ENCODE measurements around the gene LCN2. TPM values are rescaled to one million over a fixed set of nuclear protein-coding genes. Genes with fewer than 3 reads are reported as not detected.

Gene LCN2
- total and polyA plus RNA-seq, 10 of the 15 experiments (the other 5 are each of a cell fraction or from before 2014, with no cell fraction given), result not detected

- TF ChIP-seq SKIL (IDR thresholded peaks at IDR 0.05; ENCODE audit: low read depth, poor library complexity, severe bottlenecking), result peak; percentile 37
- TF ChIP-seq NR2C2 (IDR thresholded peaks at IDR 0.05; ENCODE audit: borderline replicate concordance, control insufficient read depth, insufficient read length, low read depth), result no peak
- TF ChIP-seq NRF1 (conservative IDR thresholded peaks at IDR 0.05; ENCODE audit: low read depth, low read length), result no peak
- TF ChIP-seq POLR2AphosphoS2 (IDR thresholded peaks at IDR 0.05; ENCODE audit: low read depth, low read length), result no peak
- no peak for TF ChIP-seq CHD2 (IDR thresholded peaks at IDR 0.05; ENCODE audit: borderline replicate concordance, low read depth, low read length)
- TF ChIP-seq ZNF384 (IDR thresholded peaks at IDR 0.05; ENCODE audit: borderline replicate concordance, low read depth, low read length), result no peak
- TF ChIP-seq MTA3 (IDR thresholded peaks at IDR 0.05; ENCODE audit: borderline replicate concordance, low read length), result no peak
- TF ChIP-seq IKZF2 (IDR thresholded peaks at IDR 0.05), result peak; percentile 63 to 64
- TF ChIP-seq ZNF622 (IDR thresholded peaks at IDR 0.05), result no peak
- no peak for TF ChIP-seq SPI1 (IDR thresholded peaks at IDR 0.05; ENCODE audit: borderline replicate concordance, insufficient read depth, low read depth, low read length)
- TF ChIP-seq, protein P1, sequence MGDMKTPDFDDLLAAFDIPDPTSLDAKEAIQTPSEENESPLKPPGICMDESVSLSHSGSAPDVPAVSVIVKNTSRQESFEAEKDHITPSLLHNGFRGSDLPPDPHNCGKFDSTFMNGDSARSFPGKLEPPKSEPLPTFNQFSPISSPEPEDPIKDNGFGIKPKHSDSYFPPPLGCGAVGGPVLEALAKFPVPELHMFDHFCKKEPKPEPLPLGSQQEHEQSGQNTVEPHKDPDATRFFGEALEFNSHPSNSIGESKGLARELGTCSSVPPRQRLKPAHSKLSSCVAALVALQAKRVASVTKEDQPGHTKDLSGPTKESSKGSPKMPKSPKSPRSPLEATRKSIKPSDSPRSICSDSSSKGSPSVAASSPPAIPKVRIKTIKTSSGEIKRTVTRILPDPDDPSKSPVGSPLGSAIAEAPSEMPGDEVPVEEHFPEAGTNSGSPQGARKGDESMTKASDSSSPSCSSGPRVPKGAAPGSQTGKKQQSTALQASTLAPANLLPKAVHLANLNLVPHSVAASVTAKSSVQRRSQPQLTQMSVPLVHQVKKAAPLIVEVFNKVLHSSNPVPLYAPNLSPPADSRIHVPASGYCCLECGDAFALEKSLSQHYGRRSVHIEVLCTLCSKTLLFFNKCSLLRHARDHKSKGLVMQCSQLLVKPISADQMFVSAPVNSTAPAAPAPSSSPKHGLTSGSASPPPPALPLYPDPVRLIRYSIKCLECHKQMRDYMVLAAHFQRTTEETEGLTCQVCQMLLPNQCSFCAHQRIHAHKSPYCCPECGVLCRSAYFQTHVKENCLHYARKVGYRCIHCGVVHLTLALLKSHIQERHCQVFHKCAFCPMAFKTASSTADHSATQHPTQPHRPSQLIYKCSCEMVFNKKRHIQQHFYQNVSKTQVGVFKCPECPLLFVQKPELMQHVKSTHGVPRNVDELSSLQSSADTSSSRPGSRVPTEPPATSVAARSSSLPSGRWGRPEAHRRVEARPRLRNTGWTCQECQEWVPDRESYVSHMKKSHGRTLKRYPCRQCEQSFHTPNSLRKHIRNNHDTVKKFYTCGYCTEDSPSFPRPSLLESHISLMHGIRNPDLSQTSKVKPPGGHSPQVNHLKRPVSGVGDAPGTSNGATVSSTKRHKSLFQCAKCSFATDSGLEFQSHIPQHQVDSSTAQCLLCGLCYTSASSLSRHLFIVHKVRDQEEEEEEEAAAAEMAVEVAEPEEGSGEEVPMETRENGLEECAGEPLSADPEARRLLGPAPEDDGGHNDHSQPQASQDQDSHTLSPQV (IDR thresholded peaks at IDR 0.05), result peak; percentile 74; the same call in 1 of the 2 replicates
- TF ChIP-seq TCF3 (IDR thresholded peaks at IDR 0.05; ENCODE audit: borderline replicate concordance, insufficient read depth, low read depth, low read length), result peak; percentile 87; the same call in 1 of the 2 replicates
- TF ChIP-seq, protein P2, sequence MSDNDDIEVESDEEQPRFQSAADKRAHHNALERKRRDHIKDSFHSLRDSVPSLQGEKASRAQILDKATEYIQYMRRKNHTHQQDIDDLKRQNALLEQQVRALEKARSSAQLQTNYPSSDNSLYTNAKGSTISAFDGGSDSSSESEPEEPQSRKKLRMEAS (IDR thresholded peaks at IDR 0.05; ENCODE audit: low read depth, low read length), result peak; percentile 72
- peak; percentile 90 for TF ChIP-seq RUNX3 (IDR thresholded peaks at IDR 0.05; ENCODE audit: low read length)
- no peak for TF ChIP-seq PAX8 (IDR thresholded peaks at IDR 0.05)
- TF ChIP-seq, protein P3, sequence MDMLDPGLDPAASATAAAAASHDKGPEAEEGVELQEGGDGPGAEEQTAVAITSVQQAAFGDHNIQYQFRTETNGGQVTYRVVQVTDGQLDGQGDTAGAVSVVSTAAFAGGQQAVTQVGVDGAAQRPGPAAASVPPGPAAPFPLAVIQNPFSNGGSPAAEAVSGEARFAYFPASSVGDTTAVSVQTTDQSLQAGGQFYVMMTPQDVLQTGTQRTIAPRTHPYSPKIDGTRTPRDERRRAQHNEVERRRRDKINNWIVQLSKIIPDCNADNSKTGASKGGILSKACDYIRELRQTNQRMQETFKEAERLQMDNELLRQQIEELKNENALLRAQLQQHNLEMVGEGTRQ (IDR thresholded peaks at IDR 0.05; ENCODE audit: borderline replicate concordance, low read depth, low read length), result peak; percentile 39; the same call in 1 of the 2 replicates
- no peak for TF ChIP-seq ZNF217 (IDR thresholded peaks at IDR 0.05)
- TF ChIP-seq HCFC1 (IDR thresholded peaks at IDR 0.05; ENCODE audit: low read length), result peak; percentile 64
- TF ChIP-seq BMI1 (IDR thresholded peaks at IDR 0.05; ENCODE audit: borderline replicate concordance), result no peak
- peak; percentile 91 for TF ChIP-seq RAD51 (IDR thresholded peaks at IDR 0.05)
Measured at GRCh38 chr9:128127990-128128835, 21.0 kb upstream of the LCN2 start (continued).

All from GM12878 (cell line).